ENCODE results near the gene ZC3H12A. TPM values are rescaled to one million over a fixed set of nuclear protein-coding genes. Genes with fewer than 3 reads are reported as not detected.

Gene ZC3H12A
- total and polyA plus RNA-seq, 2 of the 4 experiments (the other 2 are of a cell fraction): 3.8 to 14.2 TPM

- H2BK5ac ChIP-seq (ENCODE audit: low read depth, low read length, poor library complexity, severe bottlenecking): no peak overlapping the region
- in situ Hi-C loops (cut with MboI; ENCODE audit: low sequenced_read_pairs): no loop called here
- no peak overlapping the region for H2BK120ac ChIP-seq (ENCODE audit: low read depth, low read length)
- no peak for TF ChIP-seq ELK1 (IDR thresholded peaks at IDR 0.05; ENCODE audit: borderline replicate concordance, low read depth, low read length)
- TF ChIP-seq RFX5 (IDR thresholded peaks at IDR 0.05; ENCODE audit: low read depth, low read length): no peak
- no peak for TF ChIP-seq BHLHE40 (IDR thresholded peaks at IDR 0.05; ENCODE audit: low read depth, low read length)
- no peak for TF ChIP-seq FOS (IDR thresholded peaks at IDR 0.05; ENCODE audit: low read depth, low read length)
- no peak for TF ChIP-seq MAZ (IDR thresholded peaks at IDR 0.05; ENCODE audit: borderline replicate concordance, low read depth, low read length)
- no peak for TF ChIP-seq CEBPB (IDR thresholded peaks at IDR 0.05; ENCODE audit: low read depth, low read length)
- no peak for TF ChIP-seq USF2 (IDR thresholded peaks at IDR 0.05; ENCODE audit: low read depth, low read length)
- no peak for TF ChIP-seq MAFK (IDR thresholded peaks at IDR 0.05; ENCODE audit: low read depth, low read length)
- no peak for TF ChIP-seq POLR2A (IDR thresholded peaks at IDR 0.05; ENCODE audit: low read depth, low read length)
- TF ChIP-seq MXI1 (IDR thresholded peaks at IDR 0.05; ENCODE audit: borderline replicate concordance, low read depth, low read length): no peak
- no peak for TF ChIP-seq CHD1 (IDR thresholded peaks at IDR 0.05; ENCODE audit: low read depth, low read length)
- TF ChIP-seq SMC3 (IDR thresholded peaks at IDR 0.05; ENCODE audit: low read depth, low read length): no peak
- no peak for TF ChIP-seq RCOR1 (IDR thresholded peaks at IDR 0.05; ENCODE audit: insufficient replicate concordance, low read length)
- no peak for TF ChIP-seq RAD21 (IDR thresholded peaks at IDR 0.05; ENCODE audit: low read length)
- no peak for TF ChIP-seq NFE2L2 (IDR thresholded peaks at IDR 0.05; ENCODE audit: low read depth, low read length)
- BruUV-seq (replicated peaks): no TSS peak
- H4K91ac ChIP-seq (ENCODE audit: insufficient read depth, low read depth, low read length): no peak overlapping the region
- intact Hi-C loops (cut with micrococcal nuclease): no loop called here
- no peak overlapping the region for H3K4ac ChIP-seq (ENCODE audit: low read depth, low read length)
- H3K36me3 ChIP-seq (ENCODE audit: control insufficient read depth, insufficient read depth, low read length): no peaks in the 10 kb centered on the region
- no peak overlapping the region for H3K18ac ChIP-seq (ENCODE audit: low read depth, low read length)
- no peak overlapping the region for H2BK15ac ChIP-seq (ENCODE audit: low read depth, low read length)
- no peak overlapping the region for H4K5ac ChIP-seq (ENCODE audit: low read depth, low read length)
- H2BK20ac ChIP-seq (ENCODE audit: low read depth, low read length): no peak overlapping the region
- H3K4me3 ChIP-seq (ENCODE audit: insufficient read depth, low read depth, low read length): no peak overlapping the region
- H4K20me1 ChIP-seq (ENCODE audit: insufficient read depth, low read length): no peaks in the 10 kb centered on the region
- H3K4me2 ChIP-seq (ENCODE audit: low read depth, low read length): no peak overlapping the region
- H2AFZ ChIP-seq (replicated peaks; ENCODE audit: low read length, poor library complexity): no peak overlapping the region
- H4K8ac ChIP-seq (ENCODE audit: low read depth in 2 of 2, low read length in 2 of 2): no peak overlapping the region
- H3K9me1 ChIP-seq (ENCODE audit: insufficient read depth, low read length): no peaks in the 10 kb centered on the region
- H2AK9ac ChIP-seq (replicated peaks; ENCODE audit: low read depth, low read length, poor library complexity): no peak overlapping the region
- no peak overlapping the region for H3K14ac ChIP-seq (replicated peaks; ENCODE audit: low read depth, low read length)
- H3K79me1 ChIP-seq (ENCODE audit: low read depth in 1 of 2, low read length in 2 of 2): no peaks in the 10 kb centered on the region
- peaks cover 27% of the 10 kb centered on the region for H3K27me3 ChIP-seq (ENCODE audit: control insufficient read depth, insufficient read depth, low read length)
- no peak for DNase-seq
- CTCF ChIA-PET: no interaction called here
- H3K56ac ChIP-seq (ENCODE audit: extremely low read depth, insufficient read depth, low read length): no peak overlapping the region
- dilution Hi-C loops (cut with HindIII; ENCODE audit: low sequenced_read_pairs, unreplicated experiment): no loop called here
- WGBS, 2 experiments (ENCODE audit: extremely low coverage in 2 of 2, insufficient read length in 1 of 2): 71% methylated on average over 3 of the region's 4 CpGs; no CpG with 5 or more reads in 1 of the 2 experiments
- H3K9me3 ChIP-seq (ENCODE audit: control insufficient read depth, insufficient read depth, low read length): no peaks in the 10 kb centered on the region
- no peak overlapping the region for H2AK5ac ChIP-seq (ENCODE audit: low read depth, low read length)
- ATAC-seq (ENCODE audit: low read depth): no peak
- no peaks in the 10 kb centered on the region for H3K4me1 ChIP-seq (ENCODE audit: control insufficient read depth, insufficient read depth, low read length)
- POLR2A ChIA-PET (ENCODE audit: unreplicated experiment): no interaction called here
- no peak overlapping the region for H3K9ac ChIP-seq (ENCODE audit: low read depth, low read length)
- H3K23ac ChIP-seq (ENCODE audit: low read depth, low read length): no peak overlapping the region
- H3K27ac ChIP-seq (ENCODE audit: insufficient read depth, low read length): no peak overlapping the region
Measured at GRCh38 chr1:37442139-37442538, 32.2 kb upstream of the ZC3H12A start.

All from IMR-90 (cell line).